Thymus (tissue), 11 donors: ENCODE data around the gene IRF7. TPM values are rescaled to one million over a fixed set of nuclear protein-coding genes. Genes with fewer than 3 reads are reported as not detected.
A peak's percentile ranks its signal among the peaks of the same experiment; 100 is the strongest.

ENCODE experiments used
- DNase-seq, 9 donors: peaks; one replicate each; pipeline ENCODE4 v3.0.0-alpha.2; 2013; ENCODE audit warnings: low spot score in 9 of 9, low read depth in 6 of 9, missing footprints in 1 of 9
- H3K27ac ChIP-seq, 2 donors: one replicate each; pipeline ENCODE4 v1.5.1; 2013; ENCODE audit warnings: control low read depth in 1 of 2, low read depth in 1 of 2, low read length in 1 of 2, mild to moderate bottlenecking in 1 of 2, moderate library complexity in 1 of 2
- H3K27me3 ChIP-seq, 2 donors: one replicate each; pipeline ENCODE4 v1.5.1; 2013; ENCODE audit warnings: low read length in 1 of 2; ENCODE audit not compliant: control insufficient read depth in 2 of 2, insufficient read depth in 1 of 2
- H3K36me3 ChIP-seq, 2 donors: one replicate each; pipeline ENCODE4 v1.5.1; 2013; ENCODE audit warnings: low read length in 1 of 2, mild to moderate bottlenecking in 1 of 2, moderate library complexity in 1 of 2; ENCODE audit not compliant: control insufficient read depth in 2 of 2, insufficient read depth in 2 of 2
- H3K4me1 ChIP-seq, 2 donors: one replicate each; pipeline ENCODE4 v1.5.1; 2013; ENCODE audit warnings: low read length in 2 of 2; ENCODE audit not compliant: control insufficient read depth in 2 of 2, insufficient read depth in 2 of 2
- H3K4me3 ChIP-seq, 2 donors: one replicate each; pipeline ENCODE4 v1.5.1; 2013; ENCODE audit warnings: low read length in 2 of 2, control low read depth in 1 of 2, mild to moderate bottlenecking in 1 of 2
- H3K9me3 ChIP-seq, 2 donors: one replicate each; pipeline ENCODE4 v1.5.1; 2013; ENCODE audit warnings: low read length in 1 of 2, mild to moderate bottlenecking in 1 of 2; ENCODE audit not compliant: control insufficient read depth in 2 of 2, insufficient read depth in 1 of 2
- WGBS: extraction: QIAGEN DNeasy Blood & Tissue Kit; methylation state at CpG from one replicate; pipeline ENCODE4 v1.1.7; 2013; 5-methylcytosine and 5-hydroxymethylcytosine counted together
- polyA plus RNA-seq: library from polyadenylated mRNA; stranded (reverse); fragments of 200-250 nt; gene quantifications from one replicate; pipeline ENCODE4 v1.2.3, GENCODE V29; 2013
- total RNA-seq: library from RNA; stranded (reverse); fragments of 120-200 nt; gene quantifications from one replicate; pipeline ENCODE4 v1.2.4, GENCODE V29; 2013
- donor health status: healthy.

The IRF7 gene
- total and polyA plus RNA-seq, 2 donors, result 44.5 to 102 TPM

GRCh38 chr11:637593-638521, 22.1 kb upstream of the IRF7 start:
- Histone ChIP-seq H3K4me1 (peaks cover 4 to 19% of the 10 kb centered on the region in 2 donors), H3K27ac (no peak overlapping the region), H3K4me3 (no peak overlapping the region), H3K36me3 (peaks cover 4 to 19% of the 10 kb centered on the region in 2 donors), H3K27me3 (peaks cover 58 to 76% of the 10 kb centered on the region in 2 donors), H3K9me3 (peaks cover 1 to 3% of the 10 kb centered on the region in 2 donors)
- DNase-seq, result no peak
- WGBS, result 42% methylated on average over 55 of the region's 55 CpGs

- Histone ChIP-seq H3K4me3 (no peak overlapping the region), H3K4me1 (peaks cover 4 to 15% of the 10 kb centered on the region in 2 donors), H3K27ac (no peak overlapping the region), H3K27me3 (peaks cover 58 to 76% of the 10 kb centered on the region in 2 donors), H3K36me3 (peaks cover 4 to 14% of the 10 kb centered on the region in 2 donors), H3K9me3 (peaks cover 1 to 3% of the 10 kb centered on the region in 2 donors)
- WGBS, result 6% methylated on average over 34 of the region's 34 CpGs
- no peak for DNase-seq
These were observed 21.5 kb upstream of the IRF7 start for GRCh38 chr11:637333-637592.

GRCh38 chr11:636511-637332, 21.0 kb upstream of the IRF7 start, which contains the start of gene DRD4:
DRD4 (plus strand) TSS chr11:637269; CDS start chr11:637305, 36 bp downstream.
- peaks cover 58 to 72% of the 10 kb centered on the region in 2 donors for H3K27me3 ChIP-seq
- WGBS, result 22% methylated on average over 100 of the region's 100 CpGs
- H3K4me1 ChIP-seq, result peaks cover 4 to 12% of the 10 kb centered on the region in 2 donors
- H3K4me3 ChIP-seq, result no peak within 1 kb of the TSS
- peaks cover 0 to 9% of the 10 kb centered on the region in 2 donors for H3K36me3 ChIP-seq
- H3K27ac ChIP-seq, result no peak within 1 kb of the TSS
- no peak for DNase-seq
- peaks cover 1 to 3% of the 10 kb centered on the region in 2 donors for H3K9me3 ChIP-seq

DNA sequence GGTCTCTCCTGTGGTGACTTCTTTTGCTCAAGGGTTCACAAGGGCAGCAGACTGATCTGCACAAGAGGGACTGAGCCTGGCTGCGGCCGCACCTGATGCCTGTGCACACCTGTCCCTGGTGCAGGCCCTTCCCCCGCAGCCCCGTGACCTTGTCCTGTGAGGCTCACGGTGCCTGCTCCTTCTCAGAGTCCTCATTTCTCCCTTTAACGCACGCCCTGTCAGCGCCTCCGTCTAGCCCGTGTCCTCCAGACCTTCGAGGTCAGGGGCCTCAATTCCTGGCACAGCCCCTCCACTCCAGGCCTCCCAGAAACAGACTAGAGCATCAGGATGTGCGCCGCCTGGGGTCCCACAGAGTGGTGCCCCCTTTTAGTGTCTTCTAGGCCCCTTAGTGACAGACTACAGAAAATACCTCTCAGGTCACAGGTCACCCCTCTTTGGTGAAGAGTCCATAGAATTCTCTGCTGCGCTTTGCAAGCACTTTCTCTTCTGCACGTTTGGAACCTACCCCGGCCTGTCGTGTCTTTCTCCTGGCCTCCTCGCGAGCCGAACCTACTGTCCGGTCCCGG, 20.3 kb upstream of the IRF7 start:
- peaks cover 0 to 2% of the 10 kb centered on the region in 2 donors for H3K36me3 ChIP-seq
- peaks cover 1 to 3% of the 10 kb centered on the region in 2 donors for H3K9me3 ChIP-seq
- no peak overlapping the region for H3K27ac ChIP-seq
- peaks cover 52 to 65% of the 10 kb centered on the region in 2 donors for H3K27me3 ChIP-seq
- H3K4me3 ChIP-seq, result no peak overlapping the region
- WGBS, result 90% methylated on average over 22 of the region's 22 CpGs
- H3K4me1 ChIP-seq, result peaks cover 4 to 8% of the 10 kb centered on the region in 2 donors
- DNase-seq, result no peak

GRCh38 chr11:630871-631270, 15.1 kb upstream of the IRF7 start:
- Histone ChIP-seq H3K9me3 (peaks cover 0 to 3% of the 10 kb centered on the region in 2 donors), H3K4me3 (no peak overlapping the region), H3K27me3 (peaks cover 27 to 57% of the 10 kb centered on the region in 2 donors), H3K4me1 (peaks cover 0 to 13% of the 10 kb centered on the region in 2 donors), H3K27ac (no peak overlapping the region), H3K36me3 (no peaks in the 10 kb centered on the region)
- 94% methylated on average over 5 of the region's 5 CpGs for WGBS
- no peak for DNase-seq

DNA sequence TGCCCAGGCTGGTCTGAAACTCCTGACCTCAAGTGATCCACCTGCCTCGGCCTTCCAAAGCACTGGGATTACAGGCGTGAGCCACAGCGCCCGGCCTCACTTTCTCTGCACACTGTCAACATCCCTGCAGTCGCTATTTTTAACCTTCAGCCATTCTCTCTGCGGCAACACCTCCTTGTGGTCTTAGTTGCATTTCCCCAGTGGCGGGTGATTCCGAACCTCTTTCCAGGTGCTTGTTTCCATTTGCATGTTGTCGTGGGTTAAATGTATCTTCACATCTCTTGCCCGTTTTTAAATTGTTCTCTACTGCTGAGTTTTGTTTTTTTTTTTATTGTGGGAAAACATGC, 13.5 kb upstream of the IRF7 start:
- DNase-seq, result peak in 3 of 9 donors; percentile 19 to 60 (median 32)

GRCh38 chr11:628056-628455, 12.3 kb upstream of the IRF7 start:
- H3K27ac ChIP-seq, result no peak overlapping the region
- peaks cover 37 to 57% of the 10 kb centered on the region in 2 donors for H3K27me3 ChIP-seq
- peaks cover 0 to 3% of the 10 kb centered on the region in 2 donors for H3K9me3 ChIP-seq
- H3K4me1 ChIP-seq, result peaks cover 0 to 13% of the 10 kb centered on the region in 2 donors
- 95% methylated on average over 31 of the region's 31 CpGs for WGBS
- H3K36me3 ChIP-seq, result no peaks in the 10 kb centered on the region
- H3K4me3 ChIP-seq, result no peak overlapping the region
- DNase-seq, result no peak

More for the DNA sequence above, 13.5 kb upstream of the IRF7 start:
- WGBS, result 9% methylated on average over 10 of the region's 10 CpGs
- Histone ChIP-seq H3K27ac (no peak overlapping the region), H3K27me3 (peaks cover 37 to 56% of the 10 kb centered on the region in 2 donors), H3K4me1 (peaks cover 0 to 13% of the 10 kb centered on the region in 2 donors), H3K4me3 (no peak overlapping the region), H3K36me3 (no peaks in the 10 kb centered on the region), H3K9me3 (peaks cover 0 to 3% of the 10 kb centered on the region in 2 donors)

GRCh38 chr11:627308-627576, 11.5 kb upstream of the IRF7 start:
- Histone ChIP-seq H3K9me3 (peaks cover 0 to 3% of the 10 kb centered on the region in 2 donors), H3K27ac (no peak overlapping the region), H3K4me1 (peaks cover 0 to 13% of the 10 kb centered on the region in 2 donors), H3K27me3 (peaks cover 37 to 57% of the 10 kb centered on the region in 2 donors), H3K4me3 (no peak overlapping the region), H3K36me3 (no peaks in the 10 kb centered on the region)
- WGBS, result 14% methylated on average over 28 of the region's 28 CpGs
- DNase-seq, result no peak
